B cell (primary cell): ENCODE results near the gene SNRK.
"Not testable (repeated sequence)": the region's sequence is repeated elsewhere in the genome, so short reads cannot be mapped to it uniquely, and the experiment has no call there.

Source experiments
- CTCF ChIP-seq: fragments of 200-600 bp; IDR thresholded peaks from one replicate; pipeline ENCODE4 v1.8.0; 2022; ENCODE audit warnings: antibody characterized with exemption, mild to moderate bottlenecking
- EZH2 ChIP-seq: IDR thresholded peaks from 2 replicates; pipeline ENCODE4 v1.6.1; 2012; ENCODE audit warnings: borderline replicate concordance, low read depth, mild to moderate bottlenecking, moderate library complexity, low read length; ENCODE audit not compliant: insufficient read depth, poor library complexity, severe bottlenecking

DNA sequence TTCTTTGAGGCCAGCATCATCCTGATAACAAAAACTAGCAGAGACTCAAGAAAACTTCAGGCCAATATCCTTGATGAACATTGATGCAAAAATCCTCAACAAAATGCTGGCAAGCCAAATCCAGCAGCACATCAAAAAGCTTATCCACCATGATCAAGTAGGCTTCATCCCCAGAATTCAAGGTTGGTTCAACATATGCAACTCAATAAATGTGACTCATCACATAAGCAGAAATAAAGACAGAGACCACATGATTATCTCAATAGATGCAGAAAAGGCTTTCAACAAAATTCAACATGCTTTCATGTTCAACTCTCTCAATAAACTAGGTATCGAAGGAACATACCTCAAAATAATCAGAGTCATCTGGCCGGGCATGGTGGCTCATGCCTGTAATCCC lies 69.7 kb downstream of the SNRK start:
- TF ChIP-seq CTCF, EZH2: not testable (repeated sequence)
